SIG-M5 treated with dmso at 0.1 percent for 504 hours (cell line): ENCODE data around the gene SLC49A3.
"Not testable (repeated sequence)": the region's sequence is repeated elsewhere in the genome, so short reads cannot be mapped to it uniquely, and the experiment has no call there.

Source experiments
- DNase-seq: peaks from one replicate; lab custom pipeline; 2025; ENCODE audit not compliant: unreplicated experiment; lab: John Stamatoyannopoulos, UW

Gene SLC49A3

DNA sequence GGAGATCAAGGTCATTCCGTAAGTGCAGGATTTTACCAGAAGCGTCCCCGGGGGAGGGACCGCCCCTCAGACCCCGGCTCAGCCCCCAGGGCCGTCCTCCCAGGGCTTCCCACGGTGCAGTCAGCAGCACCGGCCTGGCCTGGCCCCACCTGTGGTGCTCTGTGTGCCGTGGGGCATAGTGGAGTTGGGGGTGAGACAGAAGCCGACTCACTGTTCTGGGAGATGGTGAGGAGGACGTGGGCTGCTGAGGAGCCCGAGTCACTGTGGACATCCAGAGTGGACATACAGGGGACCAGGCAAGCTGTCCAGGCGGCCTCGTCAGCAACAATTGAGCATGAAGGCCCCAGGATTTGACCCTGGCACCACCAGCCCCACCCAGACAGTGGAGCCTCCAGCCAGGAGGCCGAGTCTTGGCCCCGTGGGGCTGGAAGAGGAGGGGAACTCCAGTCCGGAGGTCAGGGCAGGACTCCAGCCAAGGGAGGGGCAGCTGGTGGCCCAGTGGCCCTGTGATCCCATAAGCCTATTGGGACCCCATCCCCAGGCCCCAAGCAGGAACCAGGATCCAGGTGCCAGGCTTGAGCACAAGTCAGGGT, 34.0 kb downstream of the SLC49A3 start:
- DNase-seq = no peak

DNA sequence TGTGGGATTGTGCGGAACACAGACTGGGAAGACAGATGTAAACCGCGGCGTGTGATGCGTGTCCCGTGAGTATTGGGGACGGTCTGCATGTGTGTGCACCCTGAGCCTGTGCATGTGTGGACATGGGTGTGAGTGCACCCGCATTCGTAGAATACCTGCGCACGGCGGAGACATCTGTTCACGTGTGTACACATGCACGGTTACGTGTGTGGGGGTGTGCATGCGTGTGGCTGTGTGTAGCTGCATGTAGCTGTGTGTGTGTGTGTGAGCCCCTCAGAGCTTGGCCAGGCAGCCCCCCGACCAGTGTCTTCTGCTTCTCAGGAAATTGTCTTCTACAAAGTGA, 34.5 kb downstream of the SLC49A3 start:
- no peak for DNase-seq

DNA sequence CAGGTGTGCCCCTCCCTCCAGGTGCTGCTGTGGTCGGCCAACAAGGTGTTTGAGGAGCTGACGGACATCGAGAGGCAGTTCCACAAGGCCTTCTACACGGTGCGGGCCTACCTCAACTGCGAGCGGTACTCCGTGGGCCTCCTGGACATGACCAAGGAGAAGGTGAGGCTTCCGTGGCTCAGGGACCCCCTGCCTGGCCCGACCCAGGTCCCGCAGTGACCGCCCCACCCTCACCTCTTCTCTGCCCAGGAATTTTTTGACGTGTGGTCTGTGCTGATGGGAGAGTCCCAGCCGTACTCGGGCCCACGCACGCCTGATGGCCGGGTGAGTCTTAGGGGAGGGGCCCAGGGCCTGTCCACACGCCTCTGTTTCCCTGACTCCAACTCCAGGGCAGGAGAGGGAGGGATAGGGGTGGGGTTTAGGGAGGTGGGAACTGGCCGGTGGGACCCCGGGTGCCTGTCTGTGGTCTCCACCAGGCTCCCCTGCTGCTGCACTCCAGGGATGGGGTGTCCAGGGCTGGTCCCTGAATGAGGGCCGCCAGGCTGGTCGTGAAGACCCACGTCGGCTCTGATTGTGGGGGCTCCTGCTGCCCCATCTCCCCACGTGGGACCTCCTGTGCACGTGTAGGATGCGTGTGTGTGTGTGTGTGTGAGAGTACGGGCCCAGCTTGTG, 35.0 kb downstream of the SLC49A3 start:
- no peak for DNase-seq

DNA sequence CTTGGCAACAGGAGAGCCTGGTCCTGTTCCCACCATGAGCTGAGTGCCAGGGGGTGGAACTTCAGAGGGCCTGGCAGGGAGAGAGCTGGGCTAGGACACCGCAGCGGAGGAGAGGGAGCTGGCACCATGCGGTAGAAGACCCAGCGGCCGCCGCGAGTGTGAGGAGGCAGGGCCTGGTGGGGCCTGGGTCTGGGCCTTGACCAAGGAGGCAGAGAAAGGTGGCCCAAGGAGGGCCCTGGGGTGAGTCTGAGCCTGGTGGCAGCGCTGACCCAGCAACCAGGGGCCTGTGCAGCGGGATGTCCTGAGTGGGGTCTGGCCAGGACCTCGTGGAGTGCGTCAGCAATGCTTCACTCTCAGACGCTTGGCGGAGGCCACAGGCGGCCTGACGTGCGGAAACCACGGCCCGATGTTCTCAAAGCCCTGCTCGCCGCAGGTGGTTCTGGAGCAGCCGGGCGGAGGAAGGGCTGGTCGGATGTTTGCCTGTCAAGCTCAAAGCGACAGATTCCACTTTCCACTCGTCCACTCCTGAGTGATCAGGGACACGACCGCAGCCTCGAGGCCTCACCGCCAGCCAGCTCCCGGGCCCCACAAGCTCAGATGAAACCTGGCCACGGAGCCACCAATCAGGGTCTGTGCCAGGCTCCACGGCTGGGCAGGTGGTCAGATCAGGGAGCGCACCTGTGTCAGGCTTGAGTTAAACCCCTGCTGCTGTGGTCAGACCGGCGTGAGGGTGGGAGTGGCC, 35.7 kb downstream of the SLC49A3 start:
- no peak for DNase-seq

DNA sequence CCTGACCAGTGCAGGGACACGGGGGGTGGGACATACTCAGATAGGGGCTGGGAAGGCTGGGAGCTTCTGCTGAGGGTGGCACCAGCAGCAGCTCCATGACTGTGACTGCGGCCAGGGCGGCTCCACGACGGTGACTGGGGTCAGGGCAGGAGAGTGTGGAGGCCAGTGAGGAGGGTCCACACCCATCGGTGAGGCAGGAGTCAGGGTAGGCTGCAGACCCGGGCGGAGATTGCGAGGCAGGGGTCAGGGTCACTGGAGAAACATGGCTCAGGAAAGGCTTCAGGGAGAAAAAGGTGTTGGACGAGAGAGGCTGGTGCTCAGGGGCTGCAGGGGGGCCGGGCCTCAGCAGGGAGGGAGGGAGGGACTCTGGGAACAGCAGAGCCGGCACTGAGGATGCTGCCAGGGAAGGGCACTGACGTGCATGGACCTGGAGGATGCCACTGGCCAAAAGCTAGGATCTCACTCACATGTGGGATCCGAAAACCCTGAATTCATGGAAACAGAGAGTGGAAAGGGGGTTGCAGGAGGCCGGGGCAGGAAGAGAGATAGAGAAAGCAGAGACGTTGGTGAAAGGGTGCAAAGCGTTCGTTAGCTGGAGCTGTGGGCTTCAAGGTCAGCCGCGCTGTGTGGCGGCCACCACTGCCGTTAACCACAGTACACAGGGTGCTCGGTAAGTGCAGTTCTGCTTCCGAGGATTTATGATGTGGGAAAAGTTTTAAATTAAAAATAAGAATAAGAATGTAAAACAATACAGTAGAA, 36.9 kb downstream of the SLC49A3 start:
- no peak for DNase-seq

DNA sequence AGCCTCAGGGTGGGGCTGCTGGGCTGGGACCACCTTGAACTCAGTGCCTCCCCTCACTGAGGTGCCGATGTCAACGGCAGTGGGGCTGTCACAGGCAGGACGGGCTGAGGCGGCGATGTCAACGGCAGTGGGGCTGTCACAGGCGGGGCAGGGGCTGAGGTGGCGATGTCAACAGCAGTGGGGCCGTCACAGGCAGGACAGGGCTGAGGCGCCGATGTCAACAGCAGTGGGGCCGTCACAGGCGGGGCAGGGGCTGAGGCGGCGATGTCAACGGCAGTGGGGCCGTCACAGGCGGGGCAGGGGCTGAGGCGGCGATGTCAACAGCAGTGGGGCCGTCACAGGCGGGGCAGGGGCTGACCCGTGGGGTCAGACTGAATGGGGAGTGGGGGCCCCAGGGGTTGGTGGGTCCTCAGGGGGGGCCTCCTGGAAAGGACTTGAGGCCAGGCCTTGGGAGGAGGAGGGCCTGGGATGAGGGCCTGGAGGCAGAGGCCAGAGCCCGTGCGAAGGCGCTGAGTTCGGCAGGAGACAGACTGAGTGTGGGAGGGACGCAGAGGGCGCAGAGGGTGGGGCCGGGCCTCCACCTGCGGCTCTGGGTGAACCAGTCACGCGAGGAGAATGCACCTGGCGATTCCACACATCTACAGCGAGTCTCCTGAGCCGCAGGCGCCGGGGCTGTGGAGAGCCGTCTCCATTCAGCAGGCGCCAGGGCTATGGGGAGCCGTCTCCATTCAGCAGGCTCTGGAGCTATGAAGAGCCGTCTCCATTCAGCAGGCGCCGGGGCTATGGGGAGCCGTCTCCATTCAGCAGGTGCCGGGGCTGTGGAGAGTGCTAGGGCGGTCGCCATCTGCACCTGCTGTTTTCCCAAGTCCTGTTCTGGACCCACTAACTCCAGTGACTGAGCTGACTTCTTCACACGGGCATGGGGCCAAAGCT, 37.7 kb downstream of the SLC49A3 start:
- no peak for DNase-seq

DNA sequence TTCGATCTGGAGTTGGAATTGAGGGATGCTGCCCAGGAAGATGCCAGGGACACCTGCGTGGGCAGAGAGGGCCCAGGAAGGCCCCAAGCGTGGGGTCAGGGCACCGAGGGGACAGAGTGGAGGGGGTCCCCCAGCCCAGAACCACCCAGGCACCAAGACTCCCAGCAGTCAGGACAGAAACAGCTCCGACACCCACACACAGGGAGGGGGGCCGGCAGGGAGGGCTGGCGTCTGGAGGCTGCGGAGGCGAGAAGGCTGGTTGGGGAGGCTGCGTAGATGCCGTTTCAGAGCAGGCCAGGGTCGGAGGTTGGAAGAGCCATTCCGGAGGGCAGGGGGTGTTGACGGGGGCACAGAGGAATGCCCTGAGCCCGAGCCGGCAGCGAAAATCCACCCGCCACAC, 38.5 kb downstream of the SLC49A3 start:
- no peak for DNase-seq

DNA sequence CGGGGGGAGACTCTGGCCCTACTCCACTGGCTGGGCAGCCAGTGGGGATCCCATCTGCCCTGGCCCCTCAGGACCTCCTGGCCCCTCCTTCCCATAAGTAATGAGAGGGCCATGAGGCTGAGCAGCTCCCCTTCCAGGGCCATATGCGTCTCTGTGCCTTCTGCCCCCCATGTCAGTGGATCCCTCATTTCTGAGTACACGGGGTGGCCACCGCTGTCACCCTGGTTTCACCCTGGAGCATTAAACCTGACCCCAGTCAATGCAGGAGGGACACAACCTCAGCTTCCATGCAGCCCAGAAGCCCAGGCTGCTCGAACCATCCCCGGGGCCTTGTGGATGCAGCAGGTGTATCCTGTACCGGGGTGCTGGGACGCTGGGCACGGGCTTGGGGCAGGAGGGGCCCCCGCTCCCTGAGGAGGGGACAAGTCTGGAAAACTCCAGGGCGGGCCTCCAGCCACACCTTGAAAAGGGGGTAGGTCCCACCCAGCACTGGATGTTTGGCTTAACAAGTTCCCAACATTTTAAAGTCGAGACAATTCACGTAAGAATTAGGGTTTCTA, 39.1 kb downstream of the SLC49A3 start:
- DNase-seq = no peak

DNA sequence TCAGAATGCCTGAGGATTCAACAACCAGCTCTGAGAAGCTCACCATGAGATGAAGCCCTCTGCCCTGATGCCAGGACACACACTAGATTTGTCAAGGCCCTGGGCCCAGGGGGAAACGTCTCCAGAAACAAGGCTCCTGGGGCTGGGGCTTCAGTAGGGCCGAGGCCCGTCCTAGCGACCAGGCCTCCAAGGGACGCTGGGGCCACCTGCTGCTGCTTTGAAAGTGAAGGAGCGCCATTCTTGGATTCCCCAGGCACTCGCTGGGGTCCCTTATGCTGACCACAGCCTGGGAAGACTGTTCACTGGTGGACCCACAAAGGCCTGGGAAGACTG, 39.7 kb downstream of the SLC49A3 start:
- no peak for DNase-seq

DNA sequence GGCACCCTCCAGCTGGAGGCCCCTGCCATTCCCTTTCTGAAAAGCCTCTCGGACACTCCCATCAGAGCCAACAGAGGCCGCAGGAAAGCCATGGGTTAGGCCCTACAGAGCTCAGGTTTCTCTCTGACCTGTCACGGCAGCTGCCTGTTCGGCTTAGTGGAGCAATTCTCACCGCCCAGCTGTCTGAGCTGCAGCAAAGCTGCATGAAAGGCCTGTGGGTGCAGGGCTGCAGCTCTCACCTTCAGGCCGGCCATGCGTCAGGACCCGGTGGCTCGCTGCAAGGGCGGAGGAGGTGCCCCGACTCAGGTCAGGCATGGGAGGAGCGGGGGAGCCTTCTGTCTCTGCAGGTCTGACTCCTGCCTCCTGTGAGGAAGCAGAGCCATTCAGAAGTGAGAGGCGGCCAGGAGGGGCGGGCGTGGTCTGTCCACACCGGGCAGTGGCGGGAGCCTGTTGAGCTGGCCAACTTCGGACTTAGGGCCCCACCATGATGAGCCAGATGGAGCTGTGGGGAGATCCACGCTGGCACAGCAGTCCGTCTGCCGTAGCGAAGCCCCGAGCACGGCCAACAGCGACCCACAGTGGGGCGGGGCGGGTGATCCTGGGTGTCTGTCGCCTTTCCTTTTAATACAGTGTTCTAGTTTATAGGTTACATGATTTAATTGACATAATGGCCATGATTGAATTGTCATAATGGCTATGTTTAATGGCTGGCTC, 40.2 kb downstream of the SLC49A3 start:
- DNase-seq = no peak

DNA sequence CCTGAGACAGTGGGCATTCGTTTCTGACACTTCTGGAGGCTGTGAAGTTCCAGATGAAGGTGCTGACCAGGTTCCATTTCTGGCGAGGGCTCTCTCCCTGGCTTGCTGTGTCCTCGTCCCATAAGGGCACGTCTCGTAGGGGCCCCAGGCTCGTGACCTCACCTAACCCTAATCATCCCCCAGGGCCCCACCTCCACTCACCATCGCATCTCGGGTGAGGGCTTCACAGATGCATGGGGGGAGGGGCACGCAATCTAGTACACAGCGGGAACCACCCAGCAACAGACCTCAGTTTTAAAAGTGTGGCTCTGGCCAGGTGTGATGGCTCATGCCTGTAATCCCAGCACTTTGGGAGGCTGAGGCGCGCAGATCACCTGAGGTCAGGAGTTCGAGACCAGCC, 41.5 kb downstream of the SLC49A3 start:
- no peak for DNase-seq

DNA sequence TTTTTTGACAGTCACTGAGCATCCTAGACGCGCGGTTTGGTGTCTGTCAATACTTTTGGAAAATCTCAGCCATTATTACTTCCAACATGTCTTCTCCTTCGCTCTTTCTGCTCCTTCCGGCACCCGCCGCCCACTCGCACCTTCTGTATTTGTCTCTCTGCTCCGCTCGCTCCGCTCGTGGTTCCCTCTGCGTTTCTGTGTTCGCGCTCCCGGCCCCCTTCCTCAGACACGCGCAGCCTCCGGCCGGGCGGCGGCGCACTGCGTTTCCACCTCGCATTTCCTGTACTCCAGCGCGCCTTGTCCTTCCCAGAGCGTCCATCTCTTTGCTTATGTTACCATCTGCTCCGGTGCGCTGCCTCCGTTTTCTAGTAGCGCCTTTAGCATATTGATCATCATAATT, 42.5 kb downstream of the SLC49A3 start:
- no peak for DNase-seq

DNA sequence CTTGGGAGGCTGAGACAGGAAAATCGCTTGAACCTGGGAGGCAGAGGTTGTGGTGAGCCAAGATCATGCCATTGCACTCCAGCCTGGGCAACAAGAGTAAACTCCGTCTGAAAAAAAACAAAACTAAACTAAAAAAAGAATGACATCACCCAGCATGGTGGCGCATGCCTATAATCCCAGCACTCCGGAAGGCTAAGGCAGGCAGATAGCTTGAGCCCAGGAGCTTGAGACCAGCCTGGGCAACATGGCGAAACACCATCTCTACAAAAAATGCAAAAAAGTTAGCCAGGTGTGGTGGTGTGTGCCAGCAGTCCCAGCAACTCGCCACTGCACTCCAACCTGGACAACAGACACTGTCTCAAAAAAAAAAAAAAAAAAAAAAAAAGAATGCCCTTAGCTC, 46.6 kb downstream of the SLC49A3 start:
- not testable (repeated sequence) for DNase-seq

DNA sequence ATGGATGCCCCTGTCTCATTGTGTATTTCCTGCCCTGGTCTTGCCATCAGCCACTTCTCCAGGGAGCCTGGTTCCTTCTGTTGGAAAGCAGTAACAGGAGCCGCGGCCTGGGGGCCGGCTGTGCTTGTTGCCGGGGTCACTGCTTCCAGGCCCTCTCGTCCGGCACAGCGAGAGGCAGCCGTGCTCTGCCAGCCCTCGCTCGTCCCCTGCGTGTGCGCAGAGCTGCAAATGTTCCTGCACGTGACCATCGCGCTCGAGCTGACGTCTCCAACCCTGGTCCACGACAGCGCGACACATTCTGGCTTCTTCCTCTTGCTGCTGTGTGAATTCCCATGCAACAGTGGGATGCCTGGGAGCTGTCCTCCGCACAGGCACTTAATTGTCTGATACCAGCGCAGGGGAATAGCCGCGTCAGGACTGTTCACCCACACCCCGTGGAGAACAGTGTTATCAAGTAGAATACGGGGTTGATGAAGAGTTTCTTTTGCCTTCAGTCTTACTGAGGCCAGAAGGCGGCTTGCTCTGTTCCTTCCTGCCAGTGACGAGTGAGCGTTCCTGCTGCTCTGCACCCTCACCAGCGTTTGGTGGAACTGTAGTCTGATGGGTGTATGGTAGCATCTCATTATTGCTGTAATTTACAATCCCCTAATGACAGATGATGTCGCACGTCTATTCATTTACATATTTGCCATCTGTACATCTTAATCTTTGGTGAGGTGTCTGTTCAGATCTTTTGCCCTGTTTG, 51.2 kb downstream of the SLC49A3 start:
- no peak for DNase-seq

DNA sequence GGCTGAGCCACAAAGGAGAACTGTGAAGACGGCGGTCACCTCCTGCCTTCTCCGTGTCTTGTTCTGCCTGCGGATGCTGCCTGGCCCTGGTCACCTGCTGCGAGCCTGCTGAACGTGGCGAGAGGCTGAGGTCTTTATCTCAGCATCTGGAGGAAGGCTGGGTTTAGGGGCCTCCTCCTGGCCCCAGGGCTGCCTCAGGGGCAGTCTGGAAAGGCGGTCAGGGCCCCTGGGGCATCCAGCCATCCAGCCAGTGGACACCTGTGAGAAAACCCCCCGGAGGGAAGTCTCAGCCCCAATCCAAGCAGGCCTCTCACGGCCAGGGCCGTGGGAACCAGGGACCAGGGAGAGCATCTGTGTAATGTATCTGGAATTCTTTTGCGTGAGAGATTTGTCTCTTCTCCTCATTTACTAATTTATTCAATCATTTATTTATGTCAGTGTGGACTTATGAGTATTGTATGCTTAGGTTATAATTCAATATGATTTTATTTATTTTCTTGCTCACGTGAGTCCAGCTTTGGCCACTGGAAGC, 52.3 kb downstream of the SLC49A3 start:
- DNase-seq = no peak

DNA sequence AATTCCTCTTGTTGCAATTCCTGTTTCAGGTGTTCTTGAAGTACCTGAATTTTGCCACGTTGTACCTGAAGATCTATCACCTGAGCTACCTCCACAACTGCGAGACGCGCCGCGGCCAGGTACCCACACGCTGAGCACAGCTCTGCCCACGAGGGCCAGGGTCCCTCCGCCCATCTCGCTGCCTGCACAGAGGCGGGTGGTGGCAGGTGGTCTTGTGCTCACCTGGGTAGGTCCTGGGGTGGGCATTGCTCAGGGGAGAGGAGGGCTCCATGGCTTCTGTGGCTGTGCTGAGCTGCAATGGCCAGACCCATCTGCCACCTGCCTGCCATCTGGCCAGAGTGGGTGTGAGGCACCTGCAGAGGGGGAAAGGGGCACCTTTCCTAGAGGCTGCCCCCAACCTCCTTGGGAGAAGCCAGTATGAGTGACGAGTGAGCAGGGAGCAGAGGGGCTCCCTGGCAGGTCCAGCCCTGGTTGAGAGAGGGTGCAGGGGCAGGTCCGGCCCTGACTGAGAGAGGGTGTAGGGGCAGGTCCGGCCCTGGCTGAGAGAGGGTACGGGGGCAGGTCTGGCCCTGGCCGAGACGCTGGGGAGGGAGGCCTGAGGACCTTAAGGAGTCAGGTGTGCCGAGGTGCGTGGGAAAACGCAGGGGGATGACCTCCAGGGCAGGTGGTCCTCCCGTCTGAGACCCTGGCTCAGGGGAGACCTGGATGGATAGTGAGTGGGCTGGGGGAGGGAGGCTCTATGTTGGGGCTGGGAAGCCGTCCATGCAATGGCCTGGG, 52.9 kb downstream of the SLC49A3 start:
- no peak for DNase-seq

DNA sequence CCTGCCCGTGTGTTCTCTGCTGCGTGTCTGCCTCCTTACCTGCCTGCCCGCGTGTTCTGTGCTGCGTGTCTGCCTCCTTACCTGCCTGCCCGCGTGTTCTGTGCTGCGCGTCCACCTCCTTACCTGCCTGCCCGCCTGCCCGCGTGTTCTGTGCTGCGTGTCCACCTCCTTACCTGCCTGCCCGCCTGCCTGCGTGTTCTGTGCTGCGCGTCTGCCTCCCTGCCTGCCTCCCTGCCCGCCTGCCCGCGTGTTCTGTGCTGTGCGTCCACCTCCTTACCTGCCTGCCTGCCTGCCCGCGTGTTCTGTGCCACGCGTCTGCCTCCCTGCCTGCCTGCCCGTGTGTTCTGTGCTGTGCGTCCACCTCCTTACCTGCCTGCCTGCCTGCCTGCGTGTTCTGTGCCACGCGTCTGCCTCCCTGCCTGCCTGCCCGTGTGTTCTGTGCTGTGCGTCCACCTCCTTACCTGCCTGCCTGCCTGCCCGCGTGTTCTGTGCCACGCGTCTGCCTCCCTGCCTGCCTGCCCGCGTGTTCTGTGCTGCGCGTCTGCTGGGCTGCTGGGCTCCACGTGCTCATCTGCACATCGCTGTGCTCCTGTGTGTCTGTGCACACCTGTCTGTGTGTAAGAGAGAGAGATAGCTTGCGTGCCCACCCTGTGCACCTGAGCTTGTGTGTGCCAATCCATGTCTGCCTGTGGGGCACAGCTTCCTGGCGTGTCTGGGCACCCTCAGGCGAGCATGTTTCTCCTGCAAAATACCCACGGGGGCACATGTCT, 53.7 kb downstream of the SLC49A3 start:
- not testable (repeated sequence) for DNase-seq
